HEK293 (cell line): ENCODE measurements around the gene EPM2AIP1.

ENCODE experiments used
- CTCF ChIA-PET: fragments of 350-600 bp; formaldehyde crosslinking; extraction: SDS; loops from one replicate; lab custom pipeline; 2021; ENCODE audit warnings: antibody characterized with exemption; lab: Yijun Ruan, JAX
- POLR2A ChIA-PET: fragments of 300-600 bp; formaldehyde crosslinking; extraction: SDS; loops from one replicate; lab custom pipeline; 2020; ENCODE audit warnings: antibody characterized with exemption, inconsistent platforms; lab: Yijun Ruan, JAX
- H3K27ac ChIP-seq: fragments of 200-500 bp; sonication (Bioruptor generic); 2 replicates; pipeline ENCODE4 v1.5.1; 2014; ENCODE audit warnings: low read depth, low read length, control low read depth, inconsistent platforms; ENCODE audit errors: extremely low read depth
- H3K36me3 ChIP-seq, 2 experiments: fragments of 200-500 bp in 1 of 2; sonication (Bioruptor generic) in 1 of 2; 1 replicate in 1 of 2; 2 replicates in 1 of 2; pipeline ENCODE4 v1.5.1; 2014 to 2017; ENCODE audit warnings: inconsistent platforms in 2 of 2, low read length in 2 of 2; ENCODE audit not compliant: control insufficient read depth in 2 of 2, insufficient read depth in 1 of 2
- H3K4me1 ChIP-seq: fragments of 200-500 bp; sonication (Bioruptor generic); 2 replicates; pipeline ENCODE4 v1.5.1; 2014; ENCODE audit warnings: mild to moderate bottlenecking, low read length, inconsistent platforms; ENCODE audit not compliant: control insufficient read depth, insufficient read depth
- H3K4me3 ChIP-seq: 2 replicates; pipeline ENCODE4 v1.5.1; 2011; ENCODE audit warnings: low read depth, mild to moderate bottlenecking, control low read depth, low read length, moderate library complexity
- H3K9me3 ChIP-seq: fragments of 200-500 bp; sonication (Bioruptor generic); 2 replicates; pipeline ENCODE4 v1.5.1; 2014; ENCODE audit warnings: low read depth, low read length, inconsistent platforms; ENCODE audit not compliant: control insufficient read depth, insufficient read depth
- ATF2 ChIP-seq: fragments of 450-650 bp; formaldehyde crosslinking; IDR thresholded peaks from 2 replicates; pipeline ENCODE4 v1.5.1; 2016; ENCODE audit warnings: missing biosample characterization, missing genetic modification characterization, low read depth
- BCL11A ChIP-seq: fragments of 450-650 bp; formaldehyde crosslinking; IDR thresholded peaks from 2 replicates; pipeline ENCODE4 v1.5.1; 2016; ENCODE audit warnings: low read depth, missing biosample characterization, missing genetic modification characterization
- GLI2 ChIP-seq: fragments of 450-650 bp; formaldehyde crosslinking; IDR thresholded peaks from 2 replicates; pipeline ENCODE4; 2017; ENCODE audit warnings: missing biosample characterization, missing genetic modification characterization, low read depth, borderline replicate concordance
- HIC1 ChIP-seq: fragments of 450-650 bp; formaldehyde crosslinking; IDR thresholded peaks from 2 replicates; pipeline ENCODE4 v1.5.1; 2016; ENCODE audit warnings: missing biosample characterization, missing genetic modification characterization
- KLF7 ChIP-seq: fragments of 450-650 bp; formaldehyde crosslinking; IDR thresholded peaks from 2 replicates; pipeline ENCODE4 v1.5.1; 2016; ENCODE audit warnings: missing biosample characterization, missing genetic modification characterization, borderline replicate concordance
- KLF8 ChIP-seq: fragments of 450-650 bp; formaldehyde crosslinking; IDR thresholded peaks from 2 replicates; pipeline ENCODE4 v1.5.1; 2016; ENCODE audit warnings: missing biosample characterization, missing genetic modification characterization
- YY1 ChIP-seq: fragments of 450-650 bp; formaldehyde crosslinking; IDR thresholded peaks from 2 replicates; pipeline ENCODE4 v1.5.1; 2018; ENCODE audit warnings: missing biosample characterization, missing genetic modification characterization
- ZBTB20 ChIP-seq: fragments of 450-650 bp; formaldehyde crosslinking; IDR thresholded peaks from 2 replicates; pipeline ENCODE4 v1.5.1; 2016; ENCODE audit warnings: missing biosample characterization, missing genetic modification characterization
- ZBTB26 ChIP-seq: fragments of 450-650 bp; formaldehyde crosslinking; optimal IDR thresholded peaks from 2 replicates; pipeline ENCODE3; 2016; ENCODE audit warnings: missing biosample characterization, mild to moderate bottlenecking, missing genetic modification characterization
- ZEB2 ChIP-seq: fragments of 450-650 bp; formaldehyde crosslinking; IDR thresholded peaks from 2 replicates; pipeline ENCODE4 v1.5.1; 2016; ENCODE audit warnings: missing biosample characterization, missing genetic modification characterization
- ZNF132 ChIP-seq: fragments of 450-650 bp; formaldehyde crosslinking; IDR thresholded peaks from 2 replicates; pipeline ENCODE4 v1.5.1; 2017; ENCODE audit warnings: missing biosample characterization, missing genetic modification characterization, borderline replicate concordance
- ZNF2 ChIP-seq: fragments of 450-650 bp; formaldehyde crosslinking; IDR thresholded peaks from 2 replicates; pipeline ENCODE4 v1.5.1; 2016; ENCODE audit warnings: missing biosample characterization, missing genetic modification characterization
- ZNF211 ChIP-seq: fragments of 450-650 bp; formaldehyde crosslinking; IDR thresholded peaks from 2 replicates; pipeline ENCODE4 v1.5.1; 2016; ENCODE audit warnings: low read depth, missing biosample characterization, missing genetic modification characterization
- ZNF354C ChIP-seq: fragments of 450-650 bp; formaldehyde crosslinking; IDR thresholded peaks from 2 replicates; pipeline ENCODE4 v1.5.1; 2016; ENCODE audit warnings: missing biosample characterization, missing genetic modification characterization, low read depth, borderline replicate concordance
- ZNF416 ChIP-seq: fragments of 450-650 bp; formaldehyde crosslinking; IDR thresholded peaks from 2 replicates; pipeline ENCODE4 v1.5.1; 2016; ENCODE audit warnings: missing biosample characterization, missing genetic modification characterization
- ZNF473 ChIP-seq: fragments of 450-650 bp; formaldehyde crosslinking; IDR thresholded peaks from 2 replicates; pipeline ENCODE4 v1.5.1; 2017; ENCODE audit warnings: missing biosample characterization, missing genetic modification characterization
- ZNF549 ChIP-seq: fragments of 450-650 bp; IDR thresholded peaks from 2 replicates; pipeline ENCODE4 v1.5.1; 2018; ENCODE audit warnings: missing biosample characterization, missing genetic modification characterization, mild to moderate bottlenecking, inconsistent platforms, moderate library complexity
- ZNF600 ChIP-seq: fragments of 450-650 bp; formaldehyde crosslinking; IDR thresholded peaks from 2 replicates; pipeline ENCODE4 v1.5.1; 2016; ENCODE audit warnings: missing biosample characterization, missing genetic modification characterization
- ZNF626 ChIP-seq: fragments of 450-650 bp; sonication (Bioruptor Pico); formaldehyde crosslinking; IDR thresholded peaks from 2 replicates; pipeline ENCODE4 v1.5.1; 2018; ENCODE audit warnings: missing biosample characterization, missing genetic modification characterization, inconsistent platforms
- ZNF660 ChIP-seq: fragments of 450-650 bp; IDR thresholded peaks from 2 replicates; pipeline ENCODE4 v1.5.1; 2018; ENCODE audit warnings: missing biosample characterization, mild to moderate bottlenecking, missing genetic modification characterization
- ZNF843 ChIP-seq: fragments of 450-650 bp; formaldehyde crosslinking; IDR thresholded peaks from 2 replicates; pipeline ENCODE4 v1.5.1; 2016; ENCODE audit warnings: missing biosample characterization, missing genetic modification characterization
- ZSCAN23 ChIP-seq: fragments of 450-650 bp; formaldehyde crosslinking; IDR thresholded peaks from 2 replicates; pipeline ENCODE4 v1.5.1; 2016; ENCODE audit warnings: missing biosample characterization, missing genetic modification characterization
- TF ChIP-seq, protein P1 (sequence below): fragments of 450-650 bp; formaldehyde crosslinking; IDR thresholded peaks from 2 replicates; pipeline ENCODE4 v1.5.0; 2017; ENCODE audit warnings: missing biosample characterization, missing genetic modification characterization, borderline replicate concordance
- TF ChIP-seq, protein P2 (sequence below): fragments of 450-650 bp; formaldehyde crosslinking; IDR thresholded peaks from 2 replicates; pipeline ENCODE4 v1.5.1; 2016; ENCODE audit warnings: missing biosample characterization, missing genetic modification characterization, borderline replicate concordance

EPM2AIP1 gene

DNA sequence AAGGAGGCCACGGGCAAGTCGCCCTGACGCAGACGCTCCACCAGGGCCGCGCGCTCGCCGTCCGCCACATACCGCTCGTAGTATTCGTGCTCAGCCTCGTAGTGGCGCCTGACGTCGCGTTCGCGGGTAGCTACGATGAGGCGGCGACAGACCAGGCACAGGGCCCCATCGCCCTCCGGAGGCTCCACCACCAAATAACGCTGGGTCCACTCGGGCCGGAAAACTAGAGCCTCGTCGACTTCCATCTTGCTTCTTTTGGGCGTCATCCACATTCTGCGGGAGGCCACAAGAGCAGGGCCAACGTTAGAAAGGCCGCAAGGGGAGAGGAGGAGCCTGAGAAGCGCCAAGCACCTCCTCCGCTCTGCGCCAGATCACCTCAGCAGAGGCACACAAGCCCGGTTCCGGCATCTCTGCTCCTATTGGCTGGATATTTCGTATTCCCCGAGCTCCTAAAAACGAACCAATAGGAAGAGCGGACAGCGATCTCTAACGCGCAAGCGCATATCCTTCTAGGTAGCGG lies at the start of gene EPM2AIP1:
TSS of gene EPM2AIP1 (minus strand) at position 326 of the 520 bp plus-strand sequence. CDS start at position 272, 54 bp downstream.
- Histone ChIP-seq H3K27ac (peak within 1 kb of the TSS; percentile 82), H3K4me3 (peak within 1 kb of the TSS; percentile 87), H3K4me1 (no peaks in the 10 kb centered on the region), H3K36me3 (peaks cover 3 to 72% of the 10 kb centered on the region in 2 experiments; a peak in 2 of 3 replicates), H3K9me3 (no peaks in the 10 kb centered on the region)
- ChIA-PET CTCF (interaction anchor here (1.0 to 1.4 kb wide), 3 partner anchors 13 to 35 kb away, joined by 3 read pairs; no protein-coding TSS in a partner anchor), POLR2A (interaction anchor here (0.5 to 2.5 kb wide), 12 partner anchors 12 to 1186 kb away, joined by 3 to 10 read pairs (median 4); partner anchors contain the start of gene LRRFIP2)
- no peak for TF ChIP-seq ZSCAN23 (tag by site-specific recombination)
- TF ChIP-seq ATF2 (tag by site-specific recombination), result no peak
- no peak for TF ChIP-seq ZNF211 (tag by site-specific recombination)
- no peak for TF ChIP-seq ZNF626 (tag by site-specific recombination)
- no peak for TF ChIP-seq GLI2 (tag by site-specific recombination)
- TF ChIP-seq KLF7 (tag by site-specific recombination), result peak; percentile 44
- peak; percentile 68 for TF ChIP-seq YY1
- 0 out of 2 replicates have a peak, but pooled peaks have one; percentile 6 for TF ChIP-seq KLF8 (tag by site-specific recombination)
- TF ChIP-seq ZNF600 (tag by site-specific recombination), result peak; percentile 72
- TF ChIP-seq, protein P1, sequence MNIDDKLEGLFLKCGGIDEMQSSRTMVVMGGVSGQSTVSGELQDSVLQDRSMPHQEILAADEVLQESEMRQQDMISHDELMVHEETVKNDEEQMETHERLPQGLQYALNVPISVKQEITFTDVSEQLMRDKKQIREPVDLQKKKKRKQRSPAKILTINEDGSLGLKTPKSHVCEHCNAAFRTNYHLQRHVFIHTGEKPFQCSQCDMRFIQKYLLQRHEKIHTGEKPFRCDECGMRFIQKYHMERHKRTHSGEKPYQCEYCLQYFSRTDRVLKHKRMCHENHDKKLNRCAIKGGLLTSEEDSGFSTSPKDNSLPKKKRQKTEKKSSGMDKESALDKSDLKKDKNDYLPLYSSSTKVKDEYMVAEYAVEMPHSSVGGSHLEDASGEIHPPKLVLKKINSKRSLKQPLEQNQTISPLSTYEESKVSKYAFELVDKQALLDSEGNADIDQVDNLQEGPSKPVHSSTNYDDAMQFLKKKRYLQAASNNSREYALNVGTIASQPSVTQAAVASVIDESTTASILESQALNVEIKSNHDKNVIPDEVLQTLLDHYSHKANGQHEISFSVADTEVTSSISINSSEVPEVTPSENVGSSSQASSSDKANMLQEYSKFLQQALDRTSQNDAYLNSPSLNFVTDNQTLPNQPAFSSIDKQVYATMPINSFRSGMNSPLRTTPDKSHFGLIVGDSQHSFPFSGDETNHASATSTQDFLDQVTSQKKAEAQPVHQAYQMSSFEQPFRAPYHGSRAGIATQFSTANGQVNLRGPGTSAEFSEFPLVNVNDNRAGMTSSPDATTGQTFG (tag by site-specific recombination), result no peak
- 0 out of 2 replicates have a peak, but pooled peaks have one; percentile 35 for TF ChIP-seq ZNF660 (tag by site-specific recombination)
- TF ChIP-seq BCL11A (tag by site-specific recombination), result no peak
- TF ChIP-seq HIC1 (tag by site-specific recombination), result no peak
- no peak for TF ChIP-seq ZNF354C (tag by site-specific recombination)
- TF ChIP-seq ZEB2 (tag by site-specific recombination), result 0 out of 2 replicates have a peak, but pooled peaks have one; percentile 24
- no peak for TF ChIP-seq ZBTB20 (tag by site-specific recombination)
- TF ChIP-seq ZNF416 (tag by site-specific recombination), result no peak
- no peak for TF ChIP-seq ZNF473
- TF ChIP-seq ZNF843, result peak; percentile 39; the same call in 1 of the 2 replicates
- TF ChIP-seq ZBTB26 (tag by site-specific recombination), result peak; percentile 78
- TF ChIP-seq, protein P2, sequence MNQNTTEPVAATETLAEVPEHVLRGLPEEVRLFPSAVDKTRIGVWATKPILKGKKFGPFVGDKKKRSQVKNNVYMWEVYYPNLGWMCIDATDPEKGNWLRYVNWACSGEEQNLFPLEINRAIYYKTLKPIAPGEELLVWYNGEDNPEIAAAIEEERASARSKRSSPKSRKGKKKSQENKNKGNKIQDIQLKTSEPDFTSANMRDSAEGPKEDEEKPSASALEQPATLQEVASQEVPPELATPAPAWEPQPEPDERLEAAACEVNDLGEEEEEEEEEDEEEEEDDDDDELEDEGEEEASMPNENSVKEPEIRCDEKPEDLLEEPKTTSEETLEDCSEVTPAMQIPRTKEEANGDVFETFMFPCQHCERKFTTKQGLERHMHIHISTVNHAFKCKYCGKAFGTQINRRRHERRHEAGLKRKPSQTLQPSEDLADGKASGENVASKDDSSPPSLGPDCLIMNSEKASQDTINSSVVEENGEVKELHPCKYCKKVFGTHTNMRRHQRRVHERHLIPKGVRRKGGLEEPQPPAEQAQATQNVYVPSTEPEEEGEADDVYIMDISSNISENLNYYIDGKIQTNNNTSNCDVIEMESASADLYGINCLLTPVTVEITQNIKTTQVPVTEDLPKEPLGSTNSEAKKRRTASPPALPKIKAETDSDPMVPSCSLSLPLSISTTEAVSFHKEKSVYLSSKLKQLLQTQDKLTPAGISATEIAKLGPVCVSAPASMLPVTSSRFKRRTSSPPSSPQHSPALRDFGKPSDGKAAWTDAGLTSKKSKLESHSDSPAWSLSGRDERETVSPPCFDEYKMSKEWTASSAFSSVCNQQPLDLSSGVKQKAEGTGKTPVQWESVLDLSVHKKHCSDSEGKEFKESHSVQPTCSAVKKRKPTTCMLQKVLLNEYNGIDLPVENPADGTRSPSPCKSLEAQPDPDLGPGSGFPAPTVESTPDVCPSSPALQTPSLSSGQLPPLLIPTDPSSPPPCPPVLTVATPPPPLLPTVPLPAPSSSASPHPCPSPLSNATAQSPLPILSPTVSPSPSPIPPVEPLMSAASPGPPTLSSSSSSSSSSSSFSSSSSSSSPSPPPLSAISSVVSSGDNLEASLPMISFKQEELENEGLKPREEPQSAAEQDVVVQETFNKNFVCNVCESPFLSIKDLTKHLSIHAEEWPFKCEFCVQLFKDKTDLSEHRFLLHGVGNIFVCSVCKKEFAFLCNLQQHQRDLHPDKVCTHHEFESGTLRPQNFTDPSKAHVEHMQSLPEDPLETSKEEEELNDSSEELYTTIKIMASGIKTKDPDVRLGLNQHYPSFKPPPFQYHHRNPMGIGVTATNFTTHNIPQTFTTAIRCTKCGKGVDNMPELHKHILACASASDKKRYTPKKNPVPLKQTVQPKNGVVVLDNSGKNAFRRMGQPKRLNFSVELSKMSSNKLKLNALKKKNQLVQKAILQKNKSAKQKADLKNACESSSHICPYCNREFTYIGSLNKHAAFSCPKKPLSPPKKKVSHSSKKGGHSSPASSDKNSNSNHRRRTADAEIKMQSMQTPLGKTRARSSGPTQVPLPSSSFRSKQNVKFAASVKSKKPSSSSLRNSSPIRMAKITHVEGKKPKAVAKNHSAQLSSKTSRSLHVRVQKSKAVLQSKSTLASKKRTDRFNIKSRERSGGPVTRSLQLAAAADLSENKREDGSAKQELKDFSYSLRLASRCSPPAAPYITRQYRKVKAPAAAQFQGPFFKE (tag by site-specific recombination), result no peak
- TF ChIP-seq ZNF2 (tag by site-specific recombination), result 0 out of 2 replicates have a peak, but pooled peaks have one; percentile 47
- no peak for TF ChIP-seq ZNF132 (tag by site-specific recombination)
- TF ChIP-seq ZNF549 (tag by site-specific recombination), result no peak
